ENCODE measurements around the gene COX7B2. TPM values are rescaled to one million over a fixed set of nuclear protein-coding genes. Genes with fewer than 3 reads are reported as not detected.

The COX7B2 gene
- total RNA-seq, 1 experiment from 2014 or later: not detected

DNA sequence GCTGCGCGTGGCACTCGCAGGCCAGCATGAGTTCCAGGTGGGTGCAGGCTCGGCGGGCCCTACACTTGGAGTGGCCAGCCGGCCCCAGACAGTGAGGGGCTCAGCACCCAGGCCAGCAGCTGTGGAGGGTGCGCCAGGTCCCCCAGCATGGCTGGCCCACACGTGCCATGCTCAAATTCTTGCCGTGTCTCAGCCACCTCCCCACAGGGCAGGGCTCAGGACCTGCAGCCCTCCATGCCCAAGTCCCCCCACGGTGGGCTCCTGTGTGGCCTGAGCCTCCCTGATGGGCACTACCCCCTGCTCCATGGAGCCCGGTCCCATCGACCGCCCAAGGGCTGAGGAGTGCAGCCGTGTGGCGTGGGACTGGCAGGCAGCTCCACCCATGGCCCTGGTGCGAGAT lies 210.2 kb downstream of the COX7B2 start:
- BruUV-seq (replicated peaks): no TSS peak
- TF ChIP-seq, protein P1, sequence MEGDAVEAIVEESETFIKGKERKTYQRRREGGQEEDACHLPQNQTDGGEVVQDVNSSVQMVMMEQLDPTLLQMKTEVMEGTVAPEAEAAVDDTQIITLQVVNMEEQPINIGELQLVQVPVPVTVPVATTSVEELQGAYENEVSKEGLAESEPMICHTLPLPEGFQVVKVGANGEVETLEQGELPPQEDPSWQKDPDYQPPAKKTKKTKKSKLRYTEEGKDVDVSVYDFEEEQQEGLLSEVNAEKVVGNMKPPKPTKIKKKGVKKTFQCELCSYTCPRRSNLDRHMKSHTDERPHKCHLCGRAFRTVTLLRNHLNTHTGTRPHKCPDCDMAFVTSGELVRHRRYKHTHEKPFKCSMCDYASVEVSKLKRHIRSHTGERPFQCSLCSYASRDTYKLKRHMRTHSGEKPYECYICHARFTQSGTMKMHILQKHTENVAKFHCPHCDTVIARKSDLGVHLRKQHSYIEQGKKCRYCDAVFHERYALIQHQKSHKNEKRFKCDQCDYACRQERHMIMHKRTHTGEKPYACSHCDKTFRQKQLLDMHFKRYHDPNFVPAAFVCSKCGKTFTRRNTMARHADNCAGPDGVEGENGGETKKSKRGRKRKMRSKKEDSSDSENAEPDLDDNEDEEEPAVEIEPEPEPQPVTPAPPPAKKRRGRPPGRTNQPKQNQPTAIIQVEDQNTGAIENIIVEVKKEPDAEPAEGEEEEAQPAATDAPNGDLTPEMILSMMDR (IDR thresholded peaks at IDR 0.05; ENCODE audit: unreplicated experiment): no peak
- DNase-seq: no peak
- H3K4me3 Mint-ChIP-seq (ENCODE audit: low read depth, unreplicated experiment): no peak overlapping the region
- intact Hi-C loops (cut with micrococcal nuclease; ENCODE audit: unreplicated experiment): no loop called here
- H3K4me1 Mint-ChIP-seq (ENCODE audit: low read depth, unreplicated experiment): no peaks in the 10 kb centered on the region
- CTCF ChIA-PET: no interaction called here
- H3K27ac Mint-ChIP-seq (ENCODE audit: unreplicated experiment): no peak overlapping the region
- no peaks in the 10 kb centered on the region for H3K27me3 Mint-ChIP-seq (ENCODE audit: unreplicated experiment)
- H3K9me3 Mint-ChIP-seq (ENCODE audit: low read depth, unreplicated experiment): peaks cover 6% of the 10 kb centered on the region
- no peaks in the 10 kb centered on the region for H3K36me3 Mint-ChIP-seq (ENCODE audit: insufficient read depth, unreplicated experiment)

Other genes starting within 250 kb of the COX7B2 start
- not detected in 2 replicates for gene GABRA4, start 84.3 kb upstream of the COX7B2 start, total RNA-seq (2022)
- not detected in 2 replicates for gene GABRB1, start 122.3 kb upstream of the COX7B2 start, total RNA-seq (2022)